HG02642 (cell line): ENCODE results near the gene GPBP1L1.

Experiments used
- ATAC-seq: cut with Tn5 transposase; IDR thresholded peaks from one replicate; pipeline ENCODE4 v1.9.1; 2021; ENCODE audit warnings: mild to moderate bottlenecking; ENCODE audit not compliant: unreplicated experiment, poor library complexity

Gene GPBP1L1

GRCh38 chr1:45643978-45644377, 42.4 kb downstream of the GPBP1L1 start:
- ATAC-seq: no peak

GRCh38 chr1:45643321-45643720, 43.0 kb downstream of the GPBP1L1 start:
- ATAC-seq: no peak

DNA sequence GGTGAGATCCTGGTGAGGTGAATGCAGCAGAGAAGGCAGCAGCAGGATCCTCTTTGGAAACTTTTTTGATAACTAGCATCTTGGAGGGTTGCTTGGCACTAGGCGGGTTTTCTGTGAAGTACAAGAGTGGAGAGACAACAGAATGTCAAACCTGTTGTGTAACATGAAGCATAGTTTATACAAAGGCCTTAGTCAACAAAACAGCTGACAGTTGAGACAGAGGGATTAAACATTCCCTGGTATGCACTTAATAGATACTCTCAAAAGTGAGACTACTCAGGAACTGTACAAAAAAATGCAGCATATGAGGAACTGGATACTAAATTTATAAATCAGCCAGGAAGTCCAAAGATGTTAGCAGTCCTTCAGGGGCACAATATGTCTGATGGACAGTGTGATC, 46.0 kb downstream of the GPBP1L1 start:
- ATAC-seq: no peak

DNA sequence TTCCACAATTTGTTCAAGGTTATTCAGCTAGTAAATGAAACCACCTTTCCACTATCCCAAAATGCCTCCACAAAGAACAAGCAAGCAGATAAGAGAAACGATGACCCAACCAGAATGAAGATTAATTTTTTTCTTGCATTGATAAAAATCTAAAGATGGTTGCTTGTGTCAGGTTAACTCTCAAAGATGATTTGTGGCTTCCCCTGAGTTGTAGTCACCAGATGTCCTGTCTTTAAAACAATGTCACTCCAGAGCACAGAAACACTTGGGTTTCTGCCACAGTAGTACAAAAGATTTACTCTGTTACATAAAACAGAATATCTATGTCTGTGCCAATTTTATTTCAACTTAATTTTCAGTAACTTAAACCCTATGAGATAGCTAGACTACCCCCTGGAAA, 51.1 kb downstream of the GPBP1L1 start:
- no peak for ATAC-seq

DNA sequence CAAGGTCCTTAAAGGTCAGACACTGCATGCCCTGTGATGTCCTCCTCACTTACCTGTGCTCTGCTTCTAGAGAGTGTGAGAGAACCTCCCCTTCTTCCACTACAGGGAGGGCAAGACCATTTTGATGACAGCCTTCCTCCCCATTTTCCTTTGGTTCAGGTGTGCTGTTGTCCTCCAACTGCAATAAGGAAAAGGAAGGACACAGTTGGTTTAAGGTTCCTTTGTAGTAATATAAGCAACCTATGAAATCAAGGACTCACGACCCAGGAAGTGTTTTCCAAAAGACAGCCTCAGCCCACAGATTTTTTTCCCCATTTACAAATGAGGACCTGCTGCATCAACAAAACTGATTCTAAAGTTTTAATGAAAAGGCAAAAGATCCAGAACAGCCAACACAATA, 55.9 kb downstream of the GPBP1L1 start:
- no peak for ATAC-seq

DNA sequence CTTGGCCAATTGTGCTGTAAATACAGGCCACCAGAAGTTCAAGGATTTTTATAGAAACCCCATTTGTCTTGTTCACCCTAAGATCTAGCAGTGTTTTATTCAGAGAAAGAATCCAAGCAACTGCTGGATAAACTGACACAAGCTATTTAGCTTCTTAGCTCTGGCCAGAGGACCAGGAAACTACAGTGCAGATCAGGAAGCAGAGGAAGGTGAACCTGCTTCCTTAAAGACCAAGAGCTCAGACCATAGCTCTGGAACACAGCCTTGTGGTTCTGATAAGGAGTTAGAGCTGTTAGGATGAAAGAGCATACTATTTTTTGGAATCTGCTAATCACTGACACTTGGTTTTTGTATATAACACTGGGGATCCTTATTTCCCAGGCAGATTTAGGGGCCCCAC, 57.3 kb downstream of the GPBP1L1 start:
- no peak for ATAC-seq

DNA sequence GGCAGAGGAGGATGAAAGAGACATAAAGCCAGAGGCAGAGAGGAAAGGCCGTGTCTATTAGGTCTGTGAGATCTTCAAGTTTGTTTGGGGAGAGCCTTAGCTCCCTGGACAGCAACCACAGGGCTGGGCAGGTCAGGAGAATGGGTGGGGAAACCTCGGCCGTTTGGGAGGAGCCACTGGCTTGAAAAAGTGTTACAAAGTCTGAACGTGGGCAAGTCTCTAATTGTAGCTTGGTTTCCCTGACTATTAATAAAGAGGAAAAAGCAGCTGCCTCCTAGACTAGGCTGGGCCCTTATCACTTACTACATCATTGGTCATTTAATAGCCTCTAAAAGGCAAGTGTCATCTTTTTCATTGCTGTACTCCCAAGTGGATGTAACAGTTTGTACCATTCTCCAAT, 62.4 kb downstream of the GPBP1L1 start, which contains the start of gene CCDC17:
CCDC17 (minus strand) TSS at position 83 of the 400 bp plus-strand sequence. CDS start 145 bp downstream, outside the sequence.
- no peak for ATAC-seq

- ATAC-seq: no peak
Measured at GRCh38 chr1:45622524-45623394, 63.6 kb downstream of the GPBP1L1 start.

DNA sequence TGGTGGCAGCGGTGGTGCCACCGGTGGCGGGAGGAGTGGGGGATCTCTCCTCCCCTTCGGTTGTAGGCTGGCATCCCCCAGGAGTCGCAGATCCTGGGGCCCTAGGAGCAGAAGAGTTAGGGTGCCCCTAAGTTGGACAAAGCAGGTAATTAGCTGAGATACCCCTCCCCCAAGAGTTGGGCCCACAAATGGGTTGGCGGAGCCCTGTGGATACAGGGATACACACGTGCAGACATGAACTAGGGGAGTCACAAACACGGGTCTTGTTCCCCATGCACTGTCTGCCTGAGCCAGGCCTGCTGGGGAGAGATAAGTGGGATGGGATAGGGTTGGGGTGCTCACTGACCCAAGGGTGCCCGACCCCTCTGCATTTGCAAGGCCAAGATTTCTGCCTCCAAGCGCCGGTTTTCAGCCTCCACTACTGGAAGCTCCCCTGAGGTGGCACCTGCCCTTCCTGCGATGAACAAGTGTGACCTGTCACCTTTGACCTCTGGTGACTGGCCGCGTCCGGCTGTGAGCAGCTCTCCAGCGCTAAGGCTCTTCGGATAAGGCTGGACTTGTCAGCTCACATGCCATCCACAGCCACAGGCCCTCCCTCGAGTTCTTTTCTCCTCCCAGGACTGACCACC, 64.3 kb downstream of the GPBP1L1 start:
- ATAC-seq: no peak

DNA sequence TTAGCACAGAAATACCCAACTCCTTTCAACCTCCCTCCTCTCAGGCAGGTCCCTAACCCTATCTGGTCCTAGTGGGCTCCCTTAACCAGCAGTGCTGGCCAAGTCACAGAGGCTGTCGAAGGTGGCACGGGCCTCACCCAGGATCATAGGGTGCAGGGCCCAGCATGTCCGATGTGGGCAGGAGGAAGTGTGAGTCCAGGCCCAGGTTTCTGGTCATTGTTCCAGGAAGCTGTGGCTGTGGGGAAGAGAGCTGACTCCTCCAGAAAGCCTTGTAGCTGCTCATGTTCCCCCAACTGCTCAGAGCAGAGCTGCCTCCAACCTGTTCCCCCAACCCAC, 64.9 kb downstream of the GPBP1L1 start:
- ATAC-seq: no peak

- no peak for ATAC-seq
Measured at GRCh38 chr1:45620588-45621500, 65.5 kb downstream of the GPBP1L1 start.

DNA sequence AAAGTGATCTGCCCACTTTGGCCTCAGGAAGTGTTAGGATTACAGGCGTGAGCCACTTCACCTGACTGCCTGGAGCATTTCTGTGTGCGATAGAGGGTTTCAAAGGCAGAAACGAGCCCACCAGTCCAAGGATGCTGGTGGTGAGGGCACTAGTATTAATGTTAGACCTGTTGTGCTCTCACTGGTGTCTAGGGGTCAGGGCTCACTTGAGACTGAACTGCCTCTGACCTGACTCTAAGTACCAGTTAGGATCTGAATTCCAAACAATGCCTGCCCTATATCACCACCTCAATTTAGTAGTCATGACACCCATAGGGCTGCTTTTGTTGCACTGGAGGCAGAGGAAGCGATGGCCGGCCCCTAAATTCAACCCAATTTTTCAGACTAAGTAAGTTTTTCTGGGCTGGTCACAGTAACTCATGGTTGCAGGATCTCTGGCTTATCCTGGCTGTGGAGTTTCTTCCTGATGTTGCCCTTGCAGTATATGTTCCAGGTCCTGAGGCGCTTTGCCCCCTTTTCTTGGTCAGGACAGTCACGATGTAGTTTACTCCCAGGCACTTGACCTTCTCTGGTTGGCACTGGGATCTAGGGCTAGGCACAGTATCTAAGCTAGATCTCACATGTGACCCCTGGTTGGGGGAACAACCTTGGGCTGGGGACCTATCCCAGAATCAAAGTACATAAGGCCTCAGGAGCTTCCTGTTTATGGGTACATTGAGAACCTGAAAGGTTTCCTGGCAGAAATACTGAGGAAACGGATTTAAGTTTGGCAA, 67.0 kb downstream of the GPBP1L1 start:
- no peak for ATAC-seq

DNA sequence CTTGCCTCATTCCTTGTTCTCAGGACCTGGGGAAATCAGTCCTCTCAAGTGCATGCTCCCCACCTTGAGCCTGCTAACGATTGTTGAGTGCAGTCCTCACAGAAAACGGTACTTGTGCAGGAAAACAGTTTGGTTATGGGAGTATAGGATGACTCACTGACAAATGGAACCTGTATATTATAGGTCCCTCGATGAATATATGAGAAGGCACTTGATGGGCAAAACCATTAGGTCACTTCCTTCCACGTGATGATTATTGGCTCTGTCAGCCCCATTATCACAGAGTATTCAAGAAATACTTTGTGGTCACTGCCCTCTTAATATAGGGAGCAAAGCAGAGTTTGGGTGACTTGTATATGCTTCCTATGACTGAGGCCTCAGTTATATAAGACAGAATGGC, 68.7 kb downstream of the GPBP1L1 start:
- ATAC-seq: no peak

DNA sequence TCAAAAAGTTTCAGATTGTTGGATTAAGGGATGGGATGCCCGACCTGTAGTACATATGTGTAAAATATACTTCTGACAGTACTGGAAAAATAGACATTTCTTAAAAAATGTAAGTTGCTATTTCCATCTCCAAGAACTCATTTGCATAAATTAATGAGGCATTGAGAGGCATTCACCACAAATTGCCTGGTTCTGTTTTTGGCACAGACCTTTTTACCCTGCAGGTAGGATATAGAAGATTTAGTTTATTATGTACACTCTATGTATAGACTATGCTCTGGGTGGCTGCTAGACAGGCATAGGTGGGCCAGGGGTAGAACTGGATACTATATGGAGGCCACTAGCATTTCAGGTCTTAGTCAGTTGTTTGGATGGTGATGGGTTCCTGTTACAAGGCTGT, 70.4 kb downstream of the GPBP1L1 start:
- no peak for ATAC-seq

GRCh38 chr1:45612941-45613579, 73.3 kb downstream of the GPBP1L1 start:
- ATAC-seq: no peak

GRCh38 chr1:45610589-45611226, 75.6 kb downstream of the GPBP1L1 start:
- no peak for ATAC-seq

DNA sequence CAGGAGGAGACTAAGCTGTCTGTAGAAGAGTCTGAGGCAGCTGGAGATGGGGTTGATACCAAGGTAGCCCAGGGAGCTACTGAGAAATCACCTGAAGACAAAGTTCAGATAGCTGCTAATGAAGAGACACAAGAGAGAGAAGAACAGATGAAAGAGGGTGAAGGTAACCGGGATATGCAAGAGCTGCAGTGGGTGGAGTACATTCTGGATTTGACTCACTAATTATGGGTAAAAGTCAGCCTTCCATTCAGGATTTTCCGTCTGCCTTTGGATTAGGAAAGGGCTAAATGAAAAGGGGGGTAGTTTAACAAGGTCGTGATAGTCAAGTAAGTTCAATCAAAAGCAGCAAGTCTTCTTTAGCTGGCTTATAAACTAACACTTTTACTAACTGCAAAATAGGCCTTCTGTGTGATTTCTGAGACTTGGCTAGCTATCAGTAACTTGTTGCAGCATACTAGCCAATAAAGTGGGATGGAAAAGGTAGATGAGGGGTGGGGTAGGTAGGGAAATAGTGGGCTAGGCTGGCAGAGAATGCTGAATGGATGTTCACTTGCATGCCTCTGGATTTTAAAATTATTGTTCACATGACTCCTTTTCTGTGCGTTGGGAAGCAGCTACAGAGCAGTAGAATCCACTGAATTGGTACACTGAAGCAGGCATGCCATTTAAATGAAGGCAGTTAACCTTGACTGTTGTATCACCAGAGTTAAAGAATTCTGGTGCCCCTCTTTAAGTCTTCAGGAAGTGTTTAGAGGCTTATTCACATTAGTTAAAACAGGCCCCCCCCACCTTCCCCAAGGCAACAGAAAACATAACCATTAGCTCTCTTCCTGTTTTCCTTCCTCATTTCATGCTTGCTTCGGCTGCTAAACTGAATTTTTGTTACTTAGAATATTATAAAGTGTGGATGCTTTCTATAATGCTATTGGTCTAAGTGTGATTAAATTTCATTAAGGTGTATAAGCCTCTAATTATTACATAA, 77.9 kb downstream of the GPBP1L1 start:
- ATAC-seq: no peak
